Measurements from ENCODE around the gene CEL. TPM values are rescaled to one million over a fixed set of nuclear protein-coding genes. Genes with fewer than 3 reads are reported as not detected.

The CEL gene
- total and polyA plus RNA-seq, 2 experiments from 2014 or later: 0.27 to 2.3 TPM

GRCh38 chr9:133051281-133051900 lies 10.4 kb upstream of the CEL start (continued):
- TF ChIP-seq ZNF462 (CRISPR knock-in tag; IDR thresholded peaks at IDR 0.05): no peak
- TF ChIP-seq ZNF331 (CRISPR knock-in tag; IDR thresholded peaks at IDR 0.05; ENCODE audit: low read depth): no peak
- no peak for TF ChIP-seq CREB1 (CRISPR knock-in tag; IDR thresholded peaks at IDR 0.05; ENCODE audit: low read depth)
- TF ChIP-seq ZNF114 (CRISPR knock-in tag; IDR thresholded peaks at IDR 0.05): no peak
- no peak for TF ChIP-seq STAT1 (IDR thresholded peaks at IDR 0.05; ENCODE audit: unreplicated experiment)
- no peak for TF ChIP-seq POLR2AphosphoS5 (IDR thresholded peaks at IDR 0.05; ENCODE audit: low read depth)
- TF ChIP-seq EZH2 (IDR thresholded peaks at IDR 0.05; ENCODE audit: low read depth, unreplicated experiment): no peak
- TF ChIP-seq CTCF (conservative IDR thresholded peaks at IDR 0.05; ENCODE audit: low read depth in 2 of 2): no peak
- no peak for TF ChIP-seq NANOG (IDR thresholded peaks at IDR 0.05; ENCODE audit: borderline replicate concordance)
- no peak for TF ChIP-seq EZH2phosphoT487 (IDR thresholded peaks at IDR 0.05; ENCODE audit: unreplicated experiment)
